ENCODE results near the gene SMARCC1.

Gene SMARCC1

GRCh38 chr3:47688488-47688887 lies 93.2 kb downstream of the SMARCC1 start:
- DNase-seq, result no peak

- no peak for DNase-seq
Measured at GRCh38 chr3:47685037-47685436, 96.7 kb downstream of the SMARCC1 start.

- peak; percentile 56 for DNase-seq
Measured at GRCh38 chr3:47681016-47681415, 100.7 kb downstream of the SMARCC1 start.

- no peak for DNase-seq
Measured at GRCh38 chr3:47678446-47679338, 103.0 kb downstream of the SMARCC1 start.

- DNase-seq, result no peak
Measured at GRCh38 chr3:47669026-47669749, 112.5 kb downstream of the SMARCC1 start.

GRCh38 chr3:47666118-47666517 lies 115.6 kb downstream of the SMARCC1 start:
- no peak for DNase-seq

GRCh38 chr3:47664519-47664918 lies 117.2 kb downstream of the SMARCC1 start:
- no peak for DNase-seq

- DNase-seq, result no peak
Measured at GRCh38 chr3:47663630-47664240, 118.0 kb downstream of the SMARCC1 start.

- DNase-seq, result no peak
Measured at GRCh38 chr3:47661121-47661752, 120.5 kb downstream of the SMARCC1 start.

- no peak for DNase-seq
Measured at GRCh38 chr3:47658444-47658843, 123.2 kb downstream of the SMARCC1 start.

- no peak for DNase-seq
Measured at GRCh38 chr3:47652142-47652541, 129.6 kb downstream of the SMARCC1 start.

- DNase-seq, result no peak
Measured at GRCh38 chr3:47650294-47650693, 131.4 kb downstream of the SMARCC1 start.

GRCh38 chr3:47647550-47647949 lies 134.1 kb downstream of the SMARCC1 start:
- DNase-seq, result no peak

- DNase-seq, result no peak
Measured at GRCh38 chr3:47646362-47646761, 135.3 kb downstream of the SMARCC1 start.

GRCh38 chr3:47645551-47645950 lies 136.1 kb downstream of the SMARCC1 start:
- no peak for DNase-seq

GRCh38 chr3:47643092-47643491 lies 138.6 kb downstream of the SMARCC1 start:
- no peak for DNase-seq

GRCh38 chr3:47641739-47642138 lies 140.0 kb downstream of the SMARCC1 start:
- DNase-seq, result no peak

- no peak for DNase-seq
Measured at GRCh38 chr3:47636921-47637320, 144.8 kb downstream of the SMARCC1 start.

- no peak for DNase-seq
Measured at GRCh38 chr3:47636225-47636624, 145.5 kb downstream of the SMARCC1 start.

- no peak for DNase-seq
Measured at GRCh38 chr3:47635536-47635935, 146.2 kb downstream of the SMARCC1 start.

GRCh38 chr3:47634996-47635395 lies 146.7 kb downstream of the SMARCC1 start:
- peak; percentile 72 for DNase-seq

- DNase-seq, result no peak
Measured at GRCh38 chr3:47630810-47631209, 150.9 kb downstream of the SMARCC1 start.

- no peak for DNase-seq
Measured at GRCh38 chr3:47629770-47630169, 151.9 kb downstream of the SMARCC1 start.

All from midbrain (tissue), 1 donor.